ENCODE results near the gene CAPN12.

The CAPN12 gene

GRCh38 chr19:38697641-38698071 is 46.6 kb downstream of the CAPN12 start:
- Histone ChIP-seq H3K9ac (ENCODE audit: low read depth, low read length) (no peak overlapping the region), H3K27me3 (ENCODE audit: control insufficient read depth, insufficient read depth, low read length) (no peaks in the 10 kb centered on the region), H3K9me3 (ENCODE audit: control insufficient read depth, insufficient read depth, low read length) (no peaks in the 10 kb centered on the region), H3K27ac (ENCODE audit: low read depth, low read length) (no peak overlapping the region), H3K36me3 (ENCODE audit: control insufficient read depth, insufficient read depth, low read length) (peaks cover 44% of the 10 kb centered on the region), H3K4me1 (ENCODE audit: control insufficient read depth, insufficient read depth, low read length) (peaks cover 32% of the 10 kb centered on the region), H3K4me3 (ENCODE audit: low read depth, low read length) (no peak overlapping the region)

- H3K4me1 ChIP-seq (ENCODE audit: control insufficient read depth, insufficient read depth, low read length), result peaks cover 35% of the 10 kb centered on the region
- no peak overlapping the region for H3K27ac ChIP-seq (ENCODE audit: low read depth, low read length)
- H3K9ac ChIP-seq (ENCODE audit: low read depth, low read length), result no peak overlapping the region
- H3K27me3 ChIP-seq (ENCODE audit: control insufficient read depth, insufficient read depth, low read length), result no peaks in the 10 kb centered on the region
- H3K4me3 ChIP-seq (ENCODE audit: low read depth, low read length), result no peak overlapping the region
- H3K36me3 ChIP-seq (ENCODE audit: control insufficient read depth, insufficient read depth, low read length), result peaks cover 39% of the 10 kb centered on the region
- H3K9me3 ChIP-seq (ENCODE audit: control insufficient read depth, insufficient read depth, low read length), result no peaks in the 10 kb centered on the region
Measured at GRCh38 chr19:38697197-38697596, 47.1 kb downstream of the CAPN12 start.

GRCh38 chr19:38696729-38697055 is 47.6 kb downstream of the CAPN12 start:
- H3K27ac ChIP-seq (ENCODE audit: low read depth, low read length), result no peak overlapping the region
- no peak overlapping the region for H3K9ac ChIP-seq (ENCODE audit: low read depth, low read length)
- H3K36me3 ChIP-seq (ENCODE audit: control insufficient read depth, insufficient read depth, low read length), result peaks cover 34% of the 10 kb centered on the region
- no peak overlapping the region for H3K4me3 ChIP-seq (ENCODE audit: low read depth, low read length)
- H3K9me3 ChIP-seq (ENCODE audit: control insufficient read depth, insufficient read depth, low read length), result no peaks in the 10 kb centered on the region
- no peaks in the 10 kb centered on the region for H3K27me3 ChIP-seq (ENCODE audit: control insufficient read depth, insufficient read depth, low read length)
- peaks cover 35% of the 10 kb centered on the region for H3K4me1 ChIP-seq (ENCODE audit: control insufficient read depth, insufficient read depth, low read length)

- Histone ChIP-seq H3K4me3 (ENCODE audit: low read depth, low read length) (no peak overlapping the region), H3K9me3 (ENCODE audit: control insufficient read depth, insufficient read depth, low read length) (no peaks in the 10 kb centered on the region), H3K4me1 (ENCODE audit: control insufficient read depth, insufficient read depth, low read length) (peaks cover 35% of the 10 kb centered on the region), H3K27ac (ENCODE audit: low read depth, low read length) (no peak overlapping the region), H3K27me3 (ENCODE audit: control insufficient read depth, insufficient read depth, low read length) (no peaks in the 10 kb centered on the region), H3K36me3 (ENCODE audit: control insufficient read depth, insufficient read depth, low read length) (peaks cover 28% of the 10 kb centered on the region), H3K9ac (ENCODE audit: low read depth, low read length) (no peak overlapping the region)
Measured at GRCh38 chr19:38695832-38696728, 48.2 kb downstream of the CAPN12 start.

GRCh38 chr19:38695317-38695683 is 49.0 kb downstream of the CAPN12 start:
- no peaks in the 10 kb centered on the region for H3K9me3 ChIP-seq (ENCODE audit: control insufficient read depth, insufficient read depth, low read length)
- H3K27me3 ChIP-seq (ENCODE audit: control insufficient read depth, insufficient read depth, low read length), result no peaks in the 10 kb centered on the region
- H3K4me1 ChIP-seq (ENCODE audit: control insufficient read depth, insufficient read depth, low read length), result peaks cover 36% of the 10 kb centered on the region
- H3K36me3 ChIP-seq (ENCODE audit: control insufficient read depth, insufficient read depth, low read length), result peaks cover 20% of the 10 kb centered on the region
- H3K9ac ChIP-seq (ENCODE audit: low read depth, low read length), result no peak overlapping the region
- no peak overlapping the region for H3K4me3 ChIP-seq (ENCODE audit: low read depth, low read length)
- H3K27ac ChIP-seq (ENCODE audit: low read depth, low read length), result no peak overlapping the region

GRCh38 chr19:38693380-38694223 is 50.7 kb downstream of the CAPN12 start:
- H3K27ac ChIP-seq (ENCODE audit: low read depth, low read length), result peak overlapping the region; percentile 87
- H3K4me3 ChIP-seq (ENCODE audit: low read depth, low read length), result no peak overlapping the region
- peak overlapping the region; percentile 43; the same call in 1 of the 2 replicates for H3K9ac ChIP-seq (ENCODE audit: low read depth, low read length)
- peaks cover 13% of the 10 kb centered on the region for H3K36me3 ChIP-seq (ENCODE audit: control insufficient read depth, insufficient read depth, low read length)
- H3K4me1 ChIP-seq (ENCODE audit: control insufficient read depth, insufficient read depth, low read length), result peaks cover 36% of the 10 kb centered on the region
- no peaks in the 10 kb centered on the region for H3K27me3 ChIP-seq (ENCODE audit: control insufficient read depth, insufficient read depth, low read length)
- no peaks in the 10 kb centered on the region for H3K9me3 ChIP-seq (ENCODE audit: control insufficient read depth, insufficient read depth, low read length)

GRCh38 chr19:38692458-38693379 is 51.6 kb downstream of the CAPN12 start:
- Histone ChIP-seq H3K27ac (ENCODE audit: low read depth, low read length) (peak overlapping the region; percentile 87), H3K4me1 (ENCODE audit: control insufficient read depth, insufficient read depth, low read length) (peaks cover 30% of the 10 kb centered on the region), H3K36me3 (ENCODE audit: control insufficient read depth, insufficient read depth, low read length) (peaks cover 13% of the 10 kb centered on the region), H3K27me3 (ENCODE audit: control insufficient read depth, insufficient read depth, low read length) (no peaks in the 10 kb centered on the region), H3K9me3 (ENCODE audit: control insufficient read depth, insufficient read depth, low read length) (no peaks in the 10 kb centered on the region), H3K9ac (ENCODE audit: low read depth, low read length) (peak overlapping the region; percentile 43; the same call in 1 of the 2 replicates), H3K4me3 (ENCODE audit: low read depth, low read length) (no peak overlapping the region)

- Histone ChIP-seq H3K27ac (ENCODE audit: low read depth, low read length) (peak overlapping the region; percentile 87), H3K9me3 (ENCODE audit: control insufficient read depth, insufficient read depth, low read length) (no peaks in the 10 kb centered on the region), H3K4me3 (ENCODE audit: low read depth, low read length) (no peak overlapping the region), H3K9ac (ENCODE audit: low read depth, low read length) (no peak overlapping the region), H3K27me3 (ENCODE audit: control insufficient read depth, insufficient read depth, low read length) (no peaks in the 10 kb centered on the region), H3K4me1 (ENCODE audit: control insufficient read depth, insufficient read depth, low read length) (peaks cover 25% of the 10 kb centered on the region), H3K36me3 (ENCODE audit: control insufficient read depth, insufficient read depth, low read length) (peaks cover 9% of the 10 kb centered on the region)
Measured at GRCh38 chr19:38691938-38692457, 52.3 kb downstream of the CAPN12 start.

GRCh38 chr19:38690832-38691231 is 53.4 kb downstream of the CAPN12 start:
- H3K4me1 ChIP-seq (ENCODE audit: control insufficient read depth, insufficient read depth, low read length), result peaks cover 35% of the 10 kb centered on the region
- no peak overlapping the region for H3K27ac ChIP-seq (ENCODE audit: low read depth, low read length)
- no peak overlapping the region for H3K9ac ChIP-seq (ENCODE audit: low read depth, low read length)

GRCh38 chr19:38690146-38690545 is 54.1 kb downstream of the CAPN12 start:
- Histone ChIP-seq H3K9ac (ENCODE audit: low read depth, low read length) (no peak overlapping the region), H3K4me1 (ENCODE audit: control insufficient read depth, insufficient read depth, low read length) (peaks cover 42% of the 10 kb centered on the region), H3K4me3 (ENCODE audit: low read depth, low read length) (no peak overlapping the region), H3K9me3 (ENCODE audit: control insufficient read depth, insufficient read depth, low read length) (no peaks in the 10 kb centered on the region), H3K36me3 (ENCODE audit: control insufficient read depth, insufficient read depth, low read length) (peaks cover 4% of the 10 kb centered on the region; the same call in 1 of the 2 replicates), H3K27me3 (ENCODE audit: control insufficient read depth, insufficient read depth, low read length) (no peaks in the 10 kb centered on the region), H3K27ac (ENCODE audit: low read depth, low read length) (no peak overlapping the region)

More at GRCh38 chr19:38690832-38691231, 53.4 kb downstream of the CAPN12 start:
- H3K36me3 ChIP-seq (ENCODE audit: control insufficient read depth, insufficient read depth, low read length), result peaks cover 4% of the 10 kb centered on the region; the same call in 1 of the 2 replicates
- no peak overlapping the region for H3K4me3 ChIP-seq (ENCODE audit: low read depth, low read length)
- no peaks in the 10 kb centered on the region for H3K9me3 ChIP-seq (ENCODE audit: control insufficient read depth, insufficient read depth, low read length)
- H3K27me3 ChIP-seq (ENCODE audit: control insufficient read depth, insufficient read depth, low read length), result no peaks in the 10 kb centered on the region

Data from HUES48 (cell line).